HEK293 (cell line): Measurements from ENCODE around the gene NEMP2.

Experiments used
- CTCF ChIP-seq: fragments of 450-650 bp; formaldehyde crosslinking; IDR thresholded peaks from 2 replicates; pipeline ENCODE4 v1.5.1; 2016; ENCODE audit warnings: missing biosample characterization, missing genetic modification characterization
- TRIM28 ChIP-seq: IDR thresholded peaks from 2 replicates; pipeline ENCODE4 v1.6.1; 2011; ENCODE audit warnings: low read length, control low read depth, borderline replicate concordance
- YY1 ChIP-seq: fragments of 450-650 bp; formaldehyde crosslinking; IDR thresholded peaks from 2 replicates; pipeline ENCODE4 v1.5.1; 2018; ENCODE audit warnings: missing biosample characterization, missing genetic modification characterization

DNA sequence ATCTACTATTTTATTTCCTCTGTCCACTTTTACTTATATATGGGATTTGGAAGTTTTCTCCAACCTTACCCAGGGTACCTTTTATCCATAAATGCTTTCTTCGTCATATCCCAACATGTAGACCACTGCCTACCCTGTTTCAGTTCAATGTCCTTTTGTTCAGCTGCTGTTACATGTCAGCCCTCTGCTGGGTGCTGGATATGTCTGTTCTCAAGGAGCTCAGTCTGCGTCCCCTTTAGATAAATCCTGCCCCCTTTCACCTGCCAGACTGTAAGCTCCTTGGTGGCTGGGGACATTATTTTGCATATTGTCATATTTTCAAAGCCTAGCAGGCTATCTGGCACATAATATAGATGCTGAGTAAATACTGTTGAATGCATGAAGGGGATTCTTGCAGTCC is 53.2 kb downstream of the NEMP2 start:
- TF ChIP-seq CTCF (tag by site-specific recombination) (no peak), YY1 (tag by site-specific recombination) (no peak), TRIM28 (no peak)
